NCI-H2171 (cell line): Measurements from ENCODE around the gene MYH6.
"Not testable (repeated sequence)": the region's sequence is repeated elsewhere in the genome, so short reads cannot be mapped to it uniquely, and the experiment has no call there.

Experiments
- DNase-seq: peaks from one replicate; lab custom pipeline; 2025; lab: John Stamatoyannopoulos, UW

Gene MYH6

GRCh38 chr14:23435543-23436326, 27.7 kb upstream of the MYH6 start, which contains the start of gene MYH7:
TSS of gene MYH7 (minus strand) at chr14:23435660. CDS start at chr14:23433732, 1,928 bp downstream.
- no peak for DNase-seq

- no peak for DNase-seq
Observed at GRCh38 chr14:23434488-23435222, 26.6 kb upstream of the MYH6 start.

- DNase-seq: no peak
Observed at GRCh38 chr14:23433457-23433856, 25.4 kb upstream of the MYH6 start.

GRCh38 chr14:23432946-23433345, 24.9 kb upstream of the MYH6 start:
- DNase-seq: no peak

- DNase-seq: no peak
Observed at GRCh38 chr14:23432102-23432925, 24.2 kb upstream of the MYH6 start.

GRCh38 chr14:23431486-23431885, 23.4 kb upstream of the MYH6 start:
- no peak for DNase-seq

- DNase-seq: no peak
Observed at GRCh38 chr14:23430723-23431085, 22.6 kb upstream of the MYH6 start.

- no peak for DNase-seq
Observed at GRCh38 chr14:23430016-23430722, 22.1 kb upstream of the MYH6 start.

- no peak for DNase-seq
Observed at GRCh38 chr14:23428686-23429495, 20.8 kb upstream of the MYH6 start.

- DNase-seq: not testable (repeated sequence)
Observed at GRCh38 chr14:23425798-23426197, 17.7 kb upstream of the MYH6 start.

GRCh38 chr14:23425169-23425568, 17.1 kb upstream of the MYH6 start:
- no peak for DNase-seq

- DNase-seq: no peak
Observed at GRCh38 chr14:23423657-23424056, 15.6 kb upstream of the MYH6 start.

GRCh38 chr14:23421594-23421993, 13.5 kb upstream of the MYH6 start:
- no peak for DNase-seq

GRCh38 chr14:23419646-23420045, 11.6 kb upstream of the MYH6 start:
- not testable (repeated sequence) for DNase-seq

- no peak for DNase-seq
Observed at GRCh38 chr14:23418021-23418420, 9.9 kb upstream of the MYH6 start.

GRCh38 chr14:23417269-23417668, 9.2 kb upstream of the MYH6 start:
- not testable (repeated sequence) for DNase-seq

GRCh38 chr14:23416801-23417200, 8.7 kb upstream of the MYH6 start:
- DNase-seq: no peak

- DNase-seq: no peak
Observed at GRCh38 chr14:23415821-23416778, 8.0 kb upstream of the MYH6 start.

GRCh38 chr14:23414906-23415820, 7.1 kb upstream of the MYH6 start:
- DNase-seq: no peak
